Transverse colon (tissue), 4 donors: ENCODE results near the gene TRMT112. TPM values are rescaled to one million over a fixed set of nuclear protein-coding genes. Genes with fewer than 3 reads are reported as not detected.

ENCODE experiments used
- DNase-seq: peaks from one replicate; pipeline ENCODE4 v3.0.0-alpha.2; 2019
- H3K27ac ChIP-seq, 4 donors: fragments of 200-600 bp; sonication (generic); 2 replicates each; pipeline ENCODE4 v1.5.1; 2016 to 2018; ENCODE audit warnings: inconsistent platforms in 4 of 4
- H3K27me3 ChIP-seq: fragments of 200-600 bp; sonication (generic); 2 replicates; pipeline ENCODE4 v1.5.1; 2017; ENCODE audit warnings: inconsistent platforms
- H3K36me3 ChIP-seq, 4 donors: fragments of 200-600 bp; sonication (generic); 2 replicates each; pipeline ENCODE4 v1.5.1; 2017 to 2019; ENCODE audit warnings: inconsistent platforms in 4 of 4
- H3K4me1 ChIP-seq, 4 donors: fragments of 200-600 bp; sonication (generic); 2 replicates each; pipeline ENCODE4 v1.5.1; 2017 to 2020; ENCODE audit warnings: inconsistent platforms in 4 of 4
- H3K4me3 ChIP-seq, 4 donors: fragments of 200-600 bp; sonication (generic); 1 replicate in 1 of 4; 2 replicates in 3 of 4; pipeline versions ENCODE4 v1.5.1 to v1.6.1; 2017 to 2019; ENCODE audit warnings: inconsistent platforms in 4 of 4
- H3K9me3 ChIP-seq, 2 donors: fragments of 200-600 bp; sonication (generic); 2 replicates each; pipeline ENCODE4 v1.5.1; 2017 to 2019; ENCODE audit warnings: inconsistent platforms in 2 of 2
- CTCF ChIP-seq, 5 experiments: fragments of 200-600 bp in 3 of 5; fragments of 450-650 bp in 2 of 5; sonication (generic) in 3 of 5; IDR thresholded peaks; 1 replicate in 2 of 5; 2 replicates in 3 of 5; pipeline ENCODE4 v1.5.1; 2016 to 2017; ENCODE audit warnings: antibody characterized with exemption in 5 of 5, inconsistent platforms in 3 of 5, mild to moderate bottlenecking in 2 of 5, moderate library complexity in 1 of 5
- EP300 ChIP-seq: sonication (generic); formaldehyde crosslinking; IDR thresholded peaks from one replicate; pipeline ENCODE4 v1.6.1; 2017; ENCODE audit warnings: antibody characterized with exemption, low read depth
- POLR2A ChIP-seq: fragments of 450-650 bp; IDR thresholded peaks from one replicate; pipeline ENCODE4 v1.6.1; 2016; ENCODE audit warnings: antibody characterized with exemption, mild to moderate bottlenecking, moderate library complexity
- POLR2AphosphoS5 ChIP-seq, 3 donors: sonication (generic); formaldehyde crosslinking; IDR thresholded peaks; one replicate each; pipeline ENCODE4 v1.6.1; 2016; ENCODE audit warnings: antibody characterized with exemption in 3 of 3
- WGBS, 2 donors: methylation state at CpG; one replicate each; pipeline ENCODE4 v1.1.5; 2018; ENCODE audit warnings: low coverage in 1 of 2; 5-methylcytosine and 5-hydroxymethylcytosine counted together
- in situ Hi-C, 4 donors: fragments of 200-750 bp; cut with MboI; loops; one replicate each; pipeline versions ENCODE4 v1.15.0 to v1.15.1; 2017; ENCODE audit warnings: low sequenced_read_pairs in 3 of 4, low pct_ligation_motif_present in 1 of 4, low pct_unique_long_range_greater_than_20kb in 1 of 4
- intact Hi-C: fragments of 100-400 bp; cut with DNase I; formaldehyde crosslinking; loops from one replicate; pipeline ENCODE4 v1.15.1; 2023; ENCODE audit warnings: low total_unique reads
- total RNA-seq, 4 donors: library from RNA; depleted of rRNA; stranded (reverse); fragments of >200 nt; gene quantifications; one replicate each; pipeline ENCODE4 v1.1.0, GENCODE V29; 2016

The TRMT112 gene
- total RNA-seq, 4 donors from 2014 or later: 59.1 to 99.9 (median 82.7) TPM

DNA sequence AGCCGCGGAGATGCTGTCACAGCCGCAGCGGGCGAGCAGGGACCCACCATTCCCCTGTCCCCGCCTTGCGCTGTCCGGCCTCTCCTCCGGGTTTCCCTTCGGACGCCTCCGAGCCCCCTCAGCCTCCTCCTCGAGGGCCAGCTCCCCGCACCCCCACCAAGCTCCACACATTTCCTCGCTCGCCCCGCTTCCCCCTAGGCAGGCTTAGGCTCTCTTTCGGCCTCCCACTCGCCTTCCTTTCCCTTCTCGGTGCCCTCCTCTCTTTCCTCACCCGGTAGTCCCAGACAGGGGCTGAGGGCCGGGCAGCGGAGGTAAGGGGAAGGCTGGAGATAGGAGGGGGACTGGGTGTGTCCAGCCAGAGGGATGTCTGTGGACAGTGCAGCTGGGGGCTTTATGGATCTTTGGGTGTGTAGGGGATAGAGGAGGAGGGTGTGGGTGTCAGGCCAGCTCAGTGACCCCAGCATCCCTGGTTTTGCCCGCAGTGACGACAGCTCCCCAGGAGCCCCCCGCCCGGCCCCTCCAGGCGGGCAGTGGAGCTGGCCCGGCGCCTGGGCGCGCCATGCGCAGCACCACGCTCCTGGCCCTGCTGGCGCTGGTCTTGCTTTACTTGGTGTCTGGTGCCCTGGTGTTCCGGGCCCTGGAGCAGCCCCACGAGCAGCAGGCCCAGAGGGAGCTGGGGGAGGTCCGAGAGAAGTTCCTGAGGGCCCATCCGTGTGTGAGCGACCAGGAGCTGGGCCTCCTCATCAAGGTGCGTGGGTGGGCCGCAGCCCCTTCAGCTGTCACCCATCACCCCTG lies 24.7 kb downstream of the TRMT112 start:
- Histone ChIP-seq H3K4me3 (peak overlapping the region in 2 of 4 donors; percentile 27 to 43), H3K9me3 (no peaks in the 10 kb centered on the region), H3K36me3 (no peaks in the 10 kb centered on the region), H3K27me3 (peaks cover 82% of the 10 kb centered on the region), H3K27ac (no peak overlapping the region), H3K4me1 (peaks cover 0 to 20% (median 17%) of the 10 kb centered on the region in 4 donors)
- intact Hi-C loops: no loop called here
- no peak for DNase-seq
- WGBS, 2 donors: 0 to 32% methylated on average over 2 to 36 of the region's 42 CpGs
- in situ Hi-C loops: loop anchor here in 1 of 4 donors (10.0 kb wide), 1 partner anchor 88 kb away; the partner anchor contains the start of gene FERMT3
- no peak for TF ChIP-seq EP300
- no peak for TF ChIP-seq POLR2AphosphoS5 (IDR thresholded peaks at IDR 0.05)
- no peak for TF ChIP-seq POLR2A
- no peak for TF ChIP-seq CTCF (IDR thresholded peaks at IDR 0.05)

DNA sequence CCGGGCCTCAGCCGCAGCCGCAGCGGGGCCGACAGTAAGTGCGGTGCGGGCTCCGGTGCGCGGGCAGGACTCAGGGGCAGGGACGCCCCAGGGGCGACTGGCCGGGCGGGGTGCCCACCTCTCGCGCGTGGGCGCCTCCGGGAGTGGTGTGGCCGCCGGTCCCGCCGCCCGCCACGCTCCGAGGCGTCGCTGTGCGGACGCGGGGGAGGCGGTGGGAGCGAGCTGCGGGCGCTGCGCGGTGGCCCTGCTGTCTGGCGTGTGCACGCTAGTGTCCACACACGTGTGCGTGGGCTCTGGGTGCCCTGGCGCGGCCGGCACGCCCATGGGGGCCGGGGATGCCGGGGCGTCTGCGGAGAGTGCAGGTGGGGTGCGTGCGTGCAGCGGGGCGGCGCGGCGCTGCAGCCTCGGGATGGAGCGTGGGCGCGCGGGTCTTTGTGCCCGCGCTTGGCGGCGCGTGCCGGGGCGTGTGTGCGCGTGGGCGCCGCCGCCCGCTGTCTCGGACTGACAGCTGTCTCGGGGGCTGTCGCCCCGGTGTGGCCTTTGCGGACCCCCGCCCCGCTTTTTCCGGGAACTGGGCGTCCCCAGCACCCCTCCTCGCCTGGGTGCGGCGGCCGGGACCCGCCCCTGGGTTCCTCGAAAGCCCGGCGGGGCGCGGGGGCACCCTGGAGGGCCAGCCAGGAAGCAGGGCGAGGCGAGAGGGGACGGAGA lies 25.5 kb downstream of the TRMT112 start:
- no peak overlapping the region for H3K27ac ChIP-seq
- peaks cover 75% of the 10 kb centered on the region for H3K27me3 ChIP-seq
- in situ Hi-C loops: loop anchor here in 1 of 4 donors (10.0 kb wide), 1 partner anchor 87 kb away; the partner anchor contains the start of gene FERMT3
- no peak for DNase-seq
- peaks cover 0 to 20% (median 17%) of the 10 kb centered on the region in 4 donors for H3K4me1 ChIP-seq
- H3K36me3 ChIP-seq: no peaks in the 10 kb centered on the region
- intact Hi-C loops: no loop called here
- peak overlapping the region in 2 of 4 donors; percentile 27 to 43 for H3K4me3 ChIP-seq
- TF ChIP-seq EP300 (no peak), POLR2A (no peak), POLR2AphosphoS5 (IDR thresholded peaks at IDR 0.05) (no peak), CTCF (IDR thresholded peaks at IDR 0.05) (no peak)
- no peaks in the 10 kb centered on the region for H3K9me3 ChIP-seq
- 1% methylated on average over 33 of the region's 96 CpGs; no CpG with 5 or more reads in 1 of the 2 donors for WGBS, 2 donors

- peaks cover 69% of the 10 kb centered on the region for H3K27me3 ChIP-seq
- no peaks in the 10 kb centered on the region for H3K36me3 ChIP-seq
- DNase-seq: no peak
- intact Hi-C loops: no loop called here
- H3K4me3 ChIP-seq: peak within 1 kb of the TSS in 2 of 4 donors; percentile 27 to 43
- no peaks in the 10 kb centered on the region for H3K9me3 ChIP-seq
- TF ChIP-seq EP300 (no peak), CTCF (IDR thresholded peaks at IDR 0.05) (no peak), POLR2A (no peak), POLR2AphosphoS5 (IDR thresholded peaks at IDR 0.05) (no peak)
- H3K4me1 ChIP-seq: peaks cover 2 to 26% (median 21%) of the 10 kb centered on the region in 4 donors
- 4% methylated on average over 14 of the region's 45 CpGs; no CpG with 5 or more reads in 1 of the 2 donors for WGBS, 2 donors
- no peak within 1 kb of the TSS for H3K27ac ChIP-seq
- in situ Hi-C loops: loop anchor here in 1 of 4 donors (10.0 kb wide), 1 partner anchor 87 kb away; the partner anchor contains the start of gene FERMT3
These were observed 26.1 kb downstream of the TRMT112 start, which contains the start of gene KCNK4 for GRCh38 chr11:64291262-64291751. Gene KCNK4 (plus strand): TSS chr11:64291302. CDS start chr11:64293019, 1,717 bp downstream.
